Loucy (cell line): ENCODE measurements around the gene NEFH.

Source experiments
- H2AFZ ChIP-seq: fragments of 200-600 bp; sonication (generic); 2 replicates; pipeline ENCODE4 v1.6.0; 2016; ENCODE audit warnings: antibody characterized with exemption, mild to moderate bottlenecking, low read length, moderate library complexity
- H3F3A ChIP-seq: fragments of 200-600 bp; 2 replicates; pipeline ENCODE4 v1.6.0; 2016; ENCODE audit warnings: antibody characterized with exemption, low read depth, mild to moderate bottlenecking
- H3K27me3 ChIP-seq: fragments of 200-600 bp; sonication (generic); 2 replicates; pipeline ENCODE4 v1.6.1; 2014; ENCODE audit warnings: low read length, mild to moderate bottlenecking; ENCODE audit not compliant: insufficient read depth, poor library complexity, severe bottlenecking
- H3K36me3 ChIP-seq: fragments of 200-600 bp; sonication (generic); 2 replicates; pipeline ENCODE4 v1.6.1; 2016; ENCODE audit warnings: low read length; ENCODE audit not compliant: insufficient read depth
- H3K4me1 ChIP-seq: fragments of 200-600 bp; sonication (generic); 2 replicates; pipeline ENCODE4 v1.5.1; 2014; ENCODE audit warnings: low read length, mild to moderate bottlenecking; ENCODE audit not compliant: insufficient read depth, poor library complexity, severe bottlenecking
- H3K4me2 ChIP-seq: fragments of 200-600 bp; sonication (generic); 2 replicates; pipeline ENCODE4 v1.6.0; 2014; ENCODE audit warnings: antibody characterized with exemption, low read length, low read depth, mild to moderate bottlenecking; ENCODE audit not compliant: poor library complexity, severe bottlenecking
- H3K4me3 ChIP-seq: fragments of 200-600 bp; sonication (generic); 2 replicates; pipeline ENCODE4 v1.5.1; 2014; ENCODE audit warnings: low read length, mild to moderate bottlenecking, mixed read lengths; ENCODE audit not compliant: poor library complexity, severe bottlenecking
- H3K79me2 ChIP-seq: fragments of 200-600 bp; sonication (generic); 2 replicates; pipeline ENCODE4 v1.6.1; 2014; ENCODE audit warnings: low read length; ENCODE audit not compliant: insufficient read depth
- H3K9ac ChIP-seq: fragments of 200-600 bp; sonication (generic); 2 replicates; pipeline ENCODE4 v1.6.0; 2014; ENCODE audit warnings: mild to moderate bottlenecking, low read depth, low read length, moderate library complexity; ENCODE audit not compliant: poor library complexity, severe bottlenecking
- H3K9me2 ChIP-seq: fragments of 200-600 bp; sonication (generic); replicated peaks from 2 replicates; pipeline ENCODE4 v1.6.1; 2016; ENCODE audit warnings: low read depth, low read length, mixed read lengths
- H3K9me3 ChIP-seq: fragments of 200-600 bp; sonication (generic); 2 replicates; pipeline ENCODE4 v1.6.1; 2014; ENCODE audit warnings: mild to moderate bottlenecking, antibody characterized with exemption, low read length, low read depth; ENCODE audit not compliant: insufficient read depth
- H4K20me1 ChIP-seq: fragments of 200-600 bp; sonication (generic); 2 replicates; pipeline ENCODE4 v1.6.0; 2014; ENCODE audit warnings: antibody characterized with exemption, low read length, mild to moderate bottlenecking; ENCODE audit not compliant: insufficient read depth, poor library complexity, severe bottlenecking
- EZH2phosphoT487 ChIP-seq: fragments of 200-600 bp; IDR thresholded peaks from 2 replicates; pipeline ENCODE4 v1.6.1; 2018; ENCODE audit warnings: antibody characterized with exemption, mild to moderate bottlenecking, moderate library complexity, borderline replicate concordance
- TF ChIP-seq, protein P1 (sequence below): fragments of 200-600 bp; sonication (generic); conservative IDR thresholded peaks from 2 replicates; pipeline ENCODE4 v1.5.1; 2014; ENCODE audit warnings: mild to moderate bottlenecking, antibody characterized with exemption, low read length

The NEFH gene

DNA sequence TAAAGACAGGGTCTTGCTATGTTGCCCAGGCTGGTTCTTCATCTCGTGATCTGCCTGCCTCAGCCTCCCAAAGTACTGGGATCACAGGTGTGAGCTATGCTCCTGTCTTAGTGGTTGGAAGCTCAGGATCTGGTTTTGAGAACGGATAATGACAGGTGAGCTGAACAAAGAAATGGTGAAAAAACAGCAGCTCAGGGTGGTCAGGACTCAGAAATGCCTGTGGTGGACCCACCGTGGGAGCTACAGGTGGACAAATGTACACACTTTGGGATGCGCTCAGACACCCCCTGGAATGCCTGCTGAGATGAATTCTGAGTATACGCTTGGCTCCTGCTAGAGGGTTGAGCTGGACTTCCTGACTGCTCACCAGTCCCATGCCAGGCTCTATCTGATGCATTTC is 32.1 kb upstream of the NEFH start:
- Histone ChIP-seq H3K9me3 (no peaks in the 10 kb centered on the region), H3F3A (no peaks in the 10 kb centered on the region), H3K9me2 (no peaks in the 10 kb centered on the region), H3K36me3 (no peaks in the 10 kb centered on the region), H3K9ac (no peak overlapping the region), H3K4me2 (no peak overlapping the region), H3K4me3 (no peak overlapping the region), H4K20me1 (no peaks in the 10 kb centered on the region), H2AFZ (no peak overlapping the region), H3K27me3 (no peaks in the 10 kb centered on the region), H3K4me1 (no peaks in the 10 kb centered on the region), H3K79me2 (no peaks in the 10 kb centered on the region)
- TF ChIP-seq, protein P1, sequence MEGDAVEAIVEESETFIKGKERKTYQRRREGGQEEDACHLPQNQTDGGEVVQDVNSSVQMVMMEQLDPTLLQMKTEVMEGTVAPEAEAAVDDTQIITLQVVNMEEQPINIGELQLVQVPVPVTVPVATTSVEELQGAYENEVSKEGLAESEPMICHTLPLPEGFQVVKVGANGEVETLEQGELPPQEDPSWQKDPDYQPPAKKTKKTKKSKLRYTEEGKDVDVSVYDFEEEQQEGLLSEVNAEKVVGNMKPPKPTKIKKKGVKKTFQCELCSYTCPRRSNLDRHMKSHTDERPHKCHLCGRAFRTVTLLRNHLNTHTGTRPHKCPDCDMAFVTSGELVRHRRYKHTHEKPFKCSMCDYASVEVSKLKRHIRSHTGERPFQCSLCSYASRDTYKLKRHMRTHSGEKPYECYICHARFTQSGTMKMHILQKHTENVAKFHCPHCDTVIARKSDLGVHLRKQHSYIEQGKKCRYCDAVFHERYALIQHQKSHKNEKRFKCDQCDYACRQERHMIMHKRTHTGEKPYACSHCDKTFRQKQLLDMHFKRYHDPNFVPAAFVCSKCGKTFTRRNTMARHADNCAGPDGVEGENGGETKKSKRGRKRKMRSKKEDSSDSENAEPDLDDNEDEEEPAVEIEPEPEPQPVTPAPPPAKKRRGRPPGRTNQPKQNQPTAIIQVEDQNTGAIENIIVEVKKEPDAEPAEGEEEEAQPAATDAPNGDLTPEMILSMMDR = no peak
- TF ChIP-seq EZH2phosphoT487 = no peak

DNA sequence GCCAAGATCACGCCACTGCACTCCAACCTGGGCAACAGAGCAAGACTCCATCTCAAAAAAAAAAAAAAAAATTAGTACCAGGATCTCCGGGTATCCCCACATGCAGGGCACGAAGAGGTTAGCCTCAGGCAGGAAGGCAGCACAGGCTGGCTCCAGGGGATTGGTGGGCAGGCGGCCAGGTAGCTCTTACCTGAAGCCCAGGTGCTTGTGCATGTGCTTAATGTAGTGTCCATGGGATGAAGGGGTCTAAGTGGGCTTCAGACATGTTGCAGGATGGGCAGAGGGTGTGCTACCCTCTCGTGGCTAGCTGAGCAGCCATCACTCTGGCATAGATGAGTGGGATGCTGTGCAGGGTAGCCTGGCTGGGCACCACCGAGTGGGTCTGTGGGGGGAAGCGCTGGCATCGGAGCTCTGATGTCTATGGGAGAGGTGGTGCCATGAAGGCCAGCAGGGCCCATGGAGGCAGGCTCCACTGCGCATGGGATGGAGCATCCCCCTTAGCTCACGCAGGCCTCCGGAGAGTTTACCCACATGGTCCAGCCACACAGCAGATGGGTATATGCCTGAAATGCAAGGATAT is 30.6 kb upstream of the NEFH start:
- Histone ChIP-seq H3K9me2 (no peaks in the 10 kb centered on the region), H3K9me3 (no peaks in the 10 kb centered on the region)
- TF ChIP-seq, protein P1 = no peak
- no peak for TF ChIP-seq EZH2phosphoT487

DNA sequence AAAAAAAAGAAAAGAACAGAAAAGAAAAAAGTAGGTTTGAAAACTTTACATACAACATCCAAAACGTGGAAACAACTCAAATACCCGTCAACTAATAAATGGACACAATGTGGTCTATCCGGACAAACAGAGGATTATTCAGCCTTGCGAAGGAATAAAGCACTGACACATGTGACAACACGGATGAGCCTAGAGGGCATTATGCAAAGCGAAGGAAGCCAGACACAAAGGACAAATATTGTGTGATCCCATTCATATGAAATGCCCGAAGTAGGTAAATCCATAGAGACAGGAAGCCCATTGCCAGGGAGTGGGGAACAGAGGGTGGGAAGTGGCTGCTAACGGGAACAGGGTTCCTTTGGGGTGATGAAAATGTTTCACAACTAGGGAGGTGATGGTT is 29.8 kb upstream of the NEFH start:
- H3K4me1 ChIP-seq = no peaks in the 10 kb centered on the region
- H3K36me3 ChIP-seq = no peaks in the 10 kb centered on the region
- H3K9me3 ChIP-seq = no peaks in the 10 kb centered on the region
- no peak overlapping the region for H2AFZ ChIP-seq
- no peaks in the 10 kb centered on the region for H3K79me2 ChIP-seq
- TF ChIP-seq, protein P1 = no peak
- no peak for TF ChIP-seq EZH2phosphoT487
- H3K9me2 ChIP-seq = no peaks in the 10 kb centered on the region
- H3F3A ChIP-seq = no peaks in the 10 kb centered on the region
- no peak overlapping the region for H3K4me3 ChIP-seq
- H3K27me3 ChIP-seq = no peaks in the 10 kb centered on the region
- H3K4me2 ChIP-seq = no peak overlapping the region
- H3K9ac ChIP-seq = no peak overlapping the region
- no peaks in the 10 kb centered on the region for H4K20me1 ChIP-seq

More for the DNA sequence above, 30.6 kb upstream of the NEFH start:
- H2AFZ ChIP-seq = no peak overlapping the region
- H3F3A ChIP-seq = no peaks in the 10 kb centered on the region
- H3K4me1 ChIP-seq = no peaks in the 10 kb centered on the region
- H3K27me3 ChIP-seq = no peaks in the 10 kb centered on the region
- H3K4me2 ChIP-seq = no peak overlapping the region
- no peak overlapping the region for H3K4me3 ChIP-seq
- no peaks in the 10 kb centered on the region for H4K20me1 ChIP-seq
- H3K9ac ChIP-seq = no peak overlapping the region
- no peaks in the 10 kb centered on the region for H3K36me3 ChIP-seq
- H3K79me2 ChIP-seq = no peaks in the 10 kb centered on the region
